Measurements from ENCODE around the gene PFAS. TPM values are rescaled to one million over a fixed set of nuclear protein-coding genes. Genes with fewer than 3 reads are reported as not detected.

Gene PFAS
- total and polyA plus RNA-seq, 2 of the 8 experiments (the other 6 are each of a cell fraction or from before 2014, with no cell fraction given): 88.4 to 248 TPM

DNA sequence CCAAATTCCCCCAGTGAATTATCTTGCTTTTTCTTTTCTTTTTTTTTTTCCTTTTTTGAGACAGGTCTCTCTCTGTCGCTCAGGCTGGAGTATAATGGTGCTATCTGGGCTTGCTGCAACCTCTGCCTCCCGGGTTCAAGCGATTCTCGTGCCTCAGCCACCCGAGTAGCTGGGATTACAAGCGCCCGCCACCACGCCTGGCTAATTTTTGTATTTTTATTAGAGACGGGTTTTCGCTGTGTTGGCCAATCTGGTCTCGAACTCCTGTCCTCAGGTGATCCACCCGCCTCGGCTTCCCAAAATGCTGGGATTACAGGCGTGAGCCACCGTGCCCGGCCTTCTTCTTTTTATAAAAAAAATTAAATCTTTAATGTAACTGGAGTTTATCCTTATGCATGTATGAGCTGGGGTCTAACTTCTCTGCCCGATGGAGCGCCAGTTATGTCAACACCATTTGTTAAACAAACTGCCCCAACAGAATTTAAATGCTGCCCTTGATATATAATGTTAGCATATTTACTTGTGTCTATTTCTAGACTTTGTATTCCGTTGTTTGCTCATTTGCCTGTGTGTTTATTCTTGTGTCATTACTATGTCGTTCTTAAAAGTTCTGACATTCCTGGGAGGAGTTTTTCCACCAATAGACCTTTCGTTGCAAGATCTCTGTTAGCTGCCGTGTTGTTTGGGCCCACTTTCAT, 38.2 kb upstream of the PFAS start (continued):
- TF ChIP-seq RNF2 (IDR thresholded peaks at IDR 0.05; ENCODE audit: borderline replicate concordance, low read depth, low read length, missing control alignments, poor library complexity, severe bottlenecking): no peak
- no peak for TF ChIP-seq PHF8 (conservative IDR thresholded peaks at IDR 0.05; ENCODE audit: low read depth, low read length)
- TF ChIP-seq CEBPB (IDR thresholded peaks at IDR 0.05; ENCODE audit: low read depth, low read length): no peak
- no peak for TF ChIP-seq SAP30 (IDR thresholded peaks at IDR 0.05; ENCODE audit: insufficient read depth, insufficient replicate concordance, low read length)
- TF ChIP-seq BRCA1 (IDR thresholded peaks at IDR 0.05; ENCODE audit: low read depth, low read length): no peak
- TF ChIP-seq, protein P1, sequence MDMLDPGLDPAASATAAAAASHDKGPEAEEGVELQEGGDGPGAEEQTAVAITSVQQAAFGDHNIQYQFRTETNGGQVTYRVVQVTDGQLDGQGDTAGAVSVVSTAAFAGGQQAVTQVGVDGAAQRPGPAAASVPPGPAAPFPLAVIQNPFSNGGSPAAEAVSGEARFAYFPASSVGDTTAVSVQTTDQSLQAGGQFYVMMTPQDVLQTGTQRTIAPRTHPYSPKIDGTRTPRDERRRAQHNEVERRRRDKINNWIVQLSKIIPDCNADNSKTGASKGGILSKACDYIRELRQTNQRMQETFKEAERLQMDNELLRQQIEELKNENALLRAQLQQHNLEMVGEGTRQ (IDR thresholded peaks at IDR 0.05; ENCODE audit: low read length): no peak
- no peak for TF ChIP-seq TBP (IDR thresholded peaks at IDR 0.05; ENCODE audit: low read depth, low read length)
- TF ChIP-seq SP1 (IDR thresholded peaks at IDR 0.05; ENCODE audit: low read depth, low read length): no peak
